SK-N-MC (cell line): Measurements from ENCODE around the gene GGT7.

Source experiments
- EZH2 ChIP-seq: fragments of 200-600 bp; sonication (generic); IDR thresholded peaks from one replicate; pipeline ENCODE4 v1.6.1; 2017; ENCODE audit warnings: antibody characterized with exemption
- FOXP2 ChIP-seq: optimal IDR thresholded peaks from 2 replicates; pipeline ENCODE3; 2011; ENCODE audit warnings: mild to moderate bottlenecking, moderate library complexity; ENCODE audit not compliant: insufficient read depth; ENCODE audit errors: extremely low read length, control extremely low read depth
- POLR2AphosphoS5 ChIP-seq: IDR thresholded peaks from 2 replicates; pipeline ENCODE4 v1.6.1; 2012; ENCODE audit warnings: mild to moderate bottlenecking, low read depth, low read length, borderline replicate concordance

- TF ChIP-seq EZH2 (no peak), POLR2AphosphoS5 (no peak), FOXP2 (no peak)
Measured at GRCh38 chr20:34921436-34921835, 48.8 kb upstream of the GGT7 start.
